Bronchial epithelial cell (primary cell): ENCODE results near the gene ACER2. TPM values are rescaled to one million over a fixed set of nuclear protein-coding genes. Genes with fewer than 3 reads are reported as not detected.

Source experiments
- DNase-seq: peaks from one replicate; pipeline ENCODE4 v3.0.0-alpha.2; 2010; ENCODE audit warnings: low read depth
- FAIRE-seq: peaks from 2 replicates; lab custom pipeline; 2011; peaks lifted over from hg19 to GRCh38; lab: Jason Lieb, UNC
- H3K27me3 ChIP-seq: 2 replicates; pipeline ENCODE4 v1.5.1; 2011; ENCODE audit warnings: low read length; ENCODE audit not compliant: control insufficient read depth, insufficient read depth
- H3K36me3 ChIP-seq: 2 replicates; pipeline ENCODE4 v1.5.1; 2011; ENCODE audit warnings: low read length; ENCODE audit not compliant: control insufficient read depth, insufficient read depth
- H3K4me3 ChIP-seq: 2 replicates; pipeline ENCODE4 v1.5.1; 2011; ENCODE audit warnings: mild to moderate bottlenecking, low read depth, low read length, control low read depth
- total RNA-seq: library from RNA; depleted of rRNA; stranded (reverse); fragments of >200 nt; gene quantifications from 2 replicates; pipeline ENCODE4 v1.2.1, GENCODE V29; 2014
- TF ChIP-seq, protein P1 (sequence below): IDR thresholded peaks from 2 replicates; pipeline ENCODE4 v1.5.1; 2011; ENCODE audit warnings: mild to moderate bottlenecking, moderate library complexity, low read length, control low read depth, inconsistent platforms; ENCODE audit not compliant: insufficient read depth, severe bottlenecking

The ACER2 gene
- total RNA-seq, 1 donor from 2014 or later: 5.8 TPM

DNA sequence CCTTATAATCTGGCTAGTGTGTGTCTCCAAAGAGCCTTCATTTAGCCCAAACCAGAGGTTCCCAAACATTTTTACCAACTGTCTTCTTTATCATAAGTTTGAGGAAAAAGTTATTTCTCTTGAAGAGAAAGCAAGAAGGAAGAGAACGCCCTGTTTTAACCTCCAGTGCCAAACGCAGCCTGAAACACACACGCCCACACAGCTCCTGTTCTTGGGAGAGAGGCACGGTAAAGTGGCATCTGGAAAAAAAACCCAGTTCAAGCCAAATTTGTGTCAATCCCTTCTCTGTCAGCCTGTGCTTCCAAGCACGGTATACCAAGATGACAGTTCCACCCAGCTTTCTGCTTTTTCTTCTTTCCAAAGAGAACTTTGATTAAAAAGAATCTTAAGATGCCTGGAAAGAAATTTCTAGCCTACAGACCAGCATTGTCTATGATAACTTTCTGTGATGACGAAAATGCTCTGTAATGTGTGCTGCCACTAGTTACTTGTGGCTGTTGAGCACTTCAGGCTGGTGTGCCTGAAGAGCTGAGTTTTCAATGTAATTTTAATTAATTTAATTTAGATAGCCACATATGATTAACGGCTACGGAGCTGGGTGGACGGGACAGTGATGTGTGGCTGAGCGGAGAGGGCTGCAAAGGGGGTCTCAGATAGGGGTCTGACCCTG is 62.3 kb downstream of the ACER2 start:
- Histone ChIP-seq H3K27me3 (no peaks in the 10 kb centered on the region), H3K36me3 (no peaks in the 10 kb centered on the region), H3K4me3 (no peak overlapping the region)
- DNase-seq (no peak), FAIRE-seq (no peak)
- TF ChIP-seq, protein P1, sequence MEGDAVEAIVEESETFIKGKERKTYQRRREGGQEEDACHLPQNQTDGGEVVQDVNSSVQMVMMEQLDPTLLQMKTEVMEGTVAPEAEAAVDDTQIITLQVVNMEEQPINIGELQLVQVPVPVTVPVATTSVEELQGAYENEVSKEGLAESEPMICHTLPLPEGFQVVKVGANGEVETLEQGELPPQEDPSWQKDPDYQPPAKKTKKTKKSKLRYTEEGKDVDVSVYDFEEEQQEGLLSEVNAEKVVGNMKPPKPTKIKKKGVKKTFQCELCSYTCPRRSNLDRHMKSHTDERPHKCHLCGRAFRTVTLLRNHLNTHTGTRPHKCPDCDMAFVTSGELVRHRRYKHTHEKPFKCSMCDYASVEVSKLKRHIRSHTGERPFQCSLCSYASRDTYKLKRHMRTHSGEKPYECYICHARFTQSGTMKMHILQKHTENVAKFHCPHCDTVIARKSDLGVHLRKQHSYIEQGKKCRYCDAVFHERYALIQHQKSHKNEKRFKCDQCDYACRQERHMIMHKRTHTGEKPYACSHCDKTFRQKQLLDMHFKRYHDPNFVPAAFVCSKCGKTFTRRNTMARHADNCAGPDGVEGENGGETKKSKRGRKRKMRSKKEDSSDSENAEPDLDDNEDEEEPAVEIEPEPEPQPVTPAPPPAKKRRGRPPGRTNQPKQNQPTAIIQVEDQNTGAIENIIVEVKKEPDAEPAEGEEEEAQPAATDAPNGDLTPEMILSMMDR: no peak

DNA sequence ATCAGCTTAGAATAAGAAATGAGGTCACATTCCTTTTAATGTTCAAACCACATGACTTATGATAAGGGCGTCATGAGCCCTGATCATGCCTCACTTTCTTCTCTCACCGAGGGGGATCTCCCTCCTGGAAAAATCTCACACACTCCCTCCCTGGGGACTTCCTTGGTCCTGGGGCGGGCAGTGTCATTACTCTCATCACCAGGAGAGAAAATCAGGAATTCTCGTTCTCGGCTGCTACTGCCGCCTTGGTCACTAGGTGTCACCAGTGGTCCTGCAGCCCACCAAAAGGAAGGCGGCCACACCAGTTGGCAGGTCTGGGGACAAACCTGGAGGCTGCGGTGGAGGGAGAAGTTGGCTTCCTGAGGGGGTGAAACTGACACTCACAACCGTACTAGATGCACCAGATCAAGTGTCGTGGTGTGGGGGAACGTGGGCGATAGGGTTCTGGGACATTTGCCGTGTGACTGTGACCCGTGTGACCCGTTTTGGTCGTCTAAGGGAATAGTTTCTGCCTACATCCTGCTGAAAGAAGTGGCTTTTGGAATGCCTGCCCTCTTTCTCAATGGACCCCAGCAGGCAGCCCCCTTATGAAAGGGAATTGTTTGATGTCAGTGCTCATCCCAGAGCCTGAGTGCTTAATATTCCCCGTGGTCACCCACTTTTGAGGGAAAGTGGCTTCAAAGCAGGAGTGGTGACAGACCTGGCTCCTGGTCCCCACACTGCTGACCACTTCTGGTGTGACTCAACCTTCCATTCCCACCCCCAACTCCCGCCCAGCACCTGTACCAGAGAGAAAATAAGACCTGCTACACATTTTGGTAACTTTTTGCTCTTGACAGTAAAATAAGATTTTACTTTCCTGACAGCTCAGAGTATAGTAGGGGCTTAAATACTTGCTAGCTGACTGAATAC is 63.2 kb downstream of the ACER2 start:
- no peaks in the 10 kb centered on the region for H3K36me3 ChIP-seq
- no peak overlapping the region for H3K4me3 ChIP-seq
- no peaks in the 10 kb centered on the region for H3K27me3 ChIP-seq
- FAIRE-seq: no peak
- TF ChIP-seq, protein P1: peak; percentile 71
- DNase-seq: peak; percentile 38

DNA sequence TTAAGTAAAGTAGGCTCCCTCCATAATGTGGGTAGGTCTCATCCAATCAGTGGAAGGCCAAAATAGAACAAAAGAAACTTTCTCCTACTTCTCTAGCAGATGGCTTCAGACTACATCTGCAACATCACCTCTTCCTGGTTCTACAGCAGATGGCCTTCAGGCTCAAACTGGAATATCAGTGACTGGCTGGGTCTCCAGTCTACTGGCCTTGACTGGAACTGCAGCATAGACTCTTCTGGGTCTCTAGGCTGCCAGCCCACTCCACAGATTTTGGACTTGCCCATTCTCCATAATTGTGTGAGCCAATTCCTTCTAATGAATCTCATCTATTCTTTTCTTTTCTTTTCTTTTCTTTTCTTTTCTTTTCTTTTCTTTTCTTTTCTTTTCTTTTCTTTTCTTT is 64.8 kb downstream of the ACER2 start:
- H3K4me3 ChIP-seq: no peak overlapping the region
- no peaks in the 10 kb centered on the region for H3K27me3 ChIP-seq
- TF ChIP-seq, protein P1: no peak
- DNase-seq: no peak
- no peaks in the 10 kb centered on the region for H3K36me3 ChIP-seq
- FAIRE-seq: no peak

DNA sequence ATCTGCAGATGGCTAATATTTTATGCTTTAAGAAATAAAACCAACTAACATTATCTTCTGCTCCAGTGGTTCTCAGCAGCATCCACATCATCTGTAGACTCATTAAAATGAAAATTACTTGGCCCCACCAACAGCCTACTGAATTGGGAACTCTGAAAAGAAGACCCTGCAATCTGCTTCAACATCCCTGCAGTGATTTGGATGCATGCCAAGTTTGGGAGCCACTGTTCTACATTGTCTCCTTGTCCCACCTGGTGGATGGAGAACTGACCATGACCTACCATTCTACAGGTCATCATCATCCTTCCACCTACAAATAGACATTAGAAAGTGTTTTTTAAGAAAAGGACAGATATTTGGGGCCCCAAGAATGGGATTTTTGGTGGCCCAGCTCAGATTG is 71.1 kb downstream of the ACER2 start:
- no peaks in the 10 kb centered on the region for H3K36me3 ChIP-seq
- FAIRE-seq: no peak

DNA sequence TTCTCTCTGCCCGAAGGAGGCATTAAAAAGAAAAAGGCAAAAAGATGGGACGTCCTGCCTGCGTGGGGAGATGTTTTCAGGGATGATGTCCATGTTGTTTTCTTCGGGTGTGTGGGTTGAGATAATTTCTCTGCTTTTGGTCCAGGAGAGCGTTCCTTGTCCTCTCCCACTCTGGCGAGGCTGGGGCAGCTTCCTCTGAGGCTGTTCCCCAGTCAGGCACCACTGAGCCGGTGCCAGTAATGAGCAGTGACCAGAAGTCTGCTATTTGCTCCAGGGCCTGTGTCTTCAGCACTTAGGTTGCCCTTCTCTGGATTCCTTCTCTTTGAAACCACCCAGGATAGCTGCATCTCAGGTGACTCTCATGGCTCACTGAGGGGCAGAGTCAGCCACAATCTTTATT is 71.5 kb downstream of the ACER2 start:
- FAIRE-seq (no peak), DNase-seq (no peak)
- Histone ChIP-seq H3K27me3 (peaks cover 5% of the 10 kb centered on the region), H3K4me3 (no peak overlapping the region), H3K36me3 (no peaks in the 10 kb centered on the region)
- TF ChIP-seq, protein P1: no peak

More for the DNA sequence above, 71.1 kb downstream of the ACER2 start:
- DNase-seq: no peak
- H3K27me3 ChIP-seq: peaks cover 5% of the 10 kb centered on the region
- H3K4me3 ChIP-seq: no peak overlapping the region
- TF ChIP-seq, protein P1: no peak
